M059J (cell line): ENCODE results near the gene MAB21L4. TPM values are rescaled to one million over a fixed set of nuclear protein-coding genes. Genes with fewer than 3 reads are reported as not detected.
A peak's percentile ranks its signal among the peaks of the same experiment; 100 is the strongest.

ENCODE experiments used
- DNase-seq: peaks from one replicate; pipeline ENCODE4 v3.0.0-alpha.2; 2012; ENCODE audit warnings: low read depth
- total RNA-seq: library from RNA; depleted of rRNA; stranded (reverse); fragments of >200 nt; shearing (Covaris generic); gene quantifications from 2 replicates; pipeline ENCODE4 v1.2.3, GENCODE V29; 2014

Gene MAB21L4
- total RNA-seq, 1 experiment from 2014 or later = not detected

DNA sequence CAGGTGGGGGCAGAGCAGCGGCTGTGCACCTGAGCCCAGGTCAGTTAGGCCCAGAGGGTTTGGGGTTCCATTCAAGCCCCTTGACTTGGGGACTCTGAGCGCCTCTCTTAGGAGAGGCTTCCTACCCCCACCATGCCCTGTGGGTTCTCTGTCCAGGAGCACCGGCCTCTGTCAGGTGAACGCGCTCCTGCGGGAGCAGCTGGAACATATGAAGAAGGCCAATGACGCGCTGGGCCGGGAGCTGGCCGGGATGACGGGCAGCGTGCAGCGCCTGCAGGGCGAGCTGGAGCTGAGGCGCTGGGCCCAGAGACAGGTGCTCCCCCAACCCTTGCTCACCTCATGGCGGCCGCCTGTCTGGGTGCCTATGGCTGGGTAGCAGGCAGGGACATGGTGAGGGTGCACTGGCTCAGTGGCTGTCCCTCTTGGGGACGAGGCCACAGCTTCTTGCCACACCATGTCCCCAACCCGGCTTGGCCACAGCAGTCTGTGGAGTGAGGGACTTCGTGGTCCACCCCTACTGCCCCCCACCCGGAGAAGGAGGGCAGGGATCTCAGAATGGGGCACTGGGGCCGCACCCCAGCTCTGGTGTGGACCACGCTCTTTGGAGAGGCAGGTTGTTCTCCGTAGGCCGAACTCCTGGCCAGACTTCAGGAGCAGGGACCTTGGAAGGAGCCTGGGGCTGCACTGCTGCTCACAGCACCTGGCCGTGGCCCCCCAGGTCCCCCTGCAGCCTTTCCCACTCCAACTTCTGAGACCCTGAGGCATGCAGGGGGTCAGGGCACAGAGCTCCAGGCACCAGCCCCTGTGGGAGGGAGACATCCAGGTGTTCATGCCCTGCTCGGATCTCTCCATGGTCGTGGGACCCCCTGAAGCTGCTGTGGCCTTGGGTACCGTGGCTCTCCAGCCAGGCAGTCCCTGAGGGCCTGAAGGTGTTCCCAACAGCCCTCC lies 29.9 kb upstream of the MAB21L4 start:
- DNase-seq = no peak

DNA sequence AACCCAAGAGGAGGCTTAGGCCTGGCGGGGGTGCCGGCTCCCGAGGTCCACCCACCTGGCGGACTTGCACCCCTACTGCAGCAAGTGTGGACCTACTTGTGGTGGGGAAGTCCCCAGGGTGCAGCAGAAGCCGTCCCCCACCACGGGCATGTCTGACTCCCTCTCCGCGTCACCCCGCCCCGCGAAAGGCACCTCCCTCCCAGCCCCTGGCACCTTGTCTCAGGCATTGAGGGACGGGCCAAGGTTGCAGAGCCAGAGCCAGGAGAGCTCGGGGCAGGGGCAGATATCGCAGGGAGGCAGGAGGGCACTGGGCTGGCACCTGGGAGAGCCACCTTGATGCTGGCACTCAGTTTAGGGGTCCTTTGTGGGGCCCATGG lies 29.2 kb upstream of the MAB21L4 start:
- no peak for DNase-seq

GRCh38 chr2:240922982-240923537 lies 27.1 kb upstream of the MAB21L4 start:
- no peak for DNase-seq

DNA sequence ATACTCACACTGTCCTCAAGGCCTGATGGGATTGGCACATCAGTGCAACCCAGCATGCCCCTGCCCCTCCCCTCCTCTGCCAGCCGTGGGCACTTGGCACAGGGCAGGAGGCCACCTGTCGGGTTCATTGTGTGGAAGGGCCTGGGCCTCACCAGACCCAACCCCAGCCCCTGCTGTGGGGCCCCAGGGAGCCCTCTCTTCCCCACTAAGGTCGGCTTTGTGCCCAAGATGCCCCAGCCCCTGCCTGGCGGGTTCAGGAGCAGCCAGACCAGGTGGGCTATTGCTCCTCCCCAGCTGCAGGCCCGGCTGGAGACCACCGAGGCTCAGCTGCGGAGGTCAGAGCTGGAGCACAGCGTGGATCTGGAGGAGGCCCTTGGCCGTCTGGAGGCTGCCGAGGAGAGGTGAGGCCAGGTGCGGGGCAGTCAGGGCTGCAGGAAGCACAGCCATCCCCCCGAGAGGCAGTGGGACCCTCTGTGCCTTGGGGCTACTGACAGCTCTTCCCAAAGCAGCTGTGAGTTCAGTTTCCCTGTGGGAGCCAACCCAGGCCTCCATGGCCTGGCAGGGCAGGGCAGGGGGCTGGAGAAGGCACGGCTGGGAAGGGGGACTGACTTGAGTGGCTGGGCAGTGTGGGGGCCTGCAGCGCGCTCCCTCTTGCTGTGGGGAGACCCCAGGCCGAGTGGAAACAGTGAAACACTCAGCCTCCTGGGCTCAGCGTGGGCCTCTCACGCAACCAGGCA lies 26.5 kb upstream of the MAB21L4 start:
- DNase-seq = no peak

DNA sequence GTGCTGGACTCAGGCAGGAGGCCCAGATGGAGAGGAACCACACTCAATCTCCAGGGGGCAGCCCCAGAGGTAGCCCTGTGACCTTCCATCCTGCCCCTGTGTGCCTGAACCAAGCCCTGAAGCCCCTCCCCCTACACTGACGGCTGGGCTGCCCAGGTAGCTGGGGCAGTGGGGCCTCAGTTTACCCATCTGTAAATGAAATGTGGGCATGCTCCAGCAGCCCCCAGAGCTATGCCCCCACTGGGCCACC lies 26.0 kb upstream of the MAB21L4 start:
- no peak for DNase-seq

DNA sequence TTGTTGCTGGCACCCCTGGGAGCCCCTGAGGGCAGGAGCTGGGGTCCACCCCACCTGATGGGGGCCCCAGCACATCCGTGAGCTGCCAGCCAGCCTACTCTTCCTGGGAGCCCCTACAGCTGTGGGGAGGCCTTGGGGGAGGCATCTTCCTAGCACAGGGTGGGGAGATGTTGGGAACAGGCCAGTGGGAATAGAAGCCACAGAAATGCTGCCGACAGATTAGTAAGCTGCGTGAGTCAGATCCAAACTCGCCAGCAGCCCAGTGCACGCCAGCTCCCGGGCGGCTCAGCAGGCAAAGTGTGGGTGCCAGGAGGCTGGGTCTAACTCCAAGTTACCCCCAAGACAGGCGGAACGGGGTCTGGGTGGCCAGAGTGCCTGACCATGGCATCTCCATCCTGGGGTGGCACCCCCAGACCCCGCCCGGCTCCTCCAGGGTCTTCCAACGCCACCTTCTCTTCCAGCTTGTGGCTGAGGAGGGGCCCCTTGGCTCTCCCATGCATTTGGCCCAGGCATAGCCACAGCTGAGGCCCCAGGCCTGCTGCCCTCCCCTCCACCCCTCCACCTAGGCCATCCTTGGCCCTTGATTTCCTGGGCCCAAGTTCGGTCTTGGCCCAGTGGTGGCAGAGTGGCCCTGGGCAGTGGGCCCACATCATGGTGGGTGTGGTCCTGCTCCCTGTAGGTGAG lies 25.5 kb upstream of the MAB21L4 start:
- peak; percentile 85 for DNase-seq

DNA sequence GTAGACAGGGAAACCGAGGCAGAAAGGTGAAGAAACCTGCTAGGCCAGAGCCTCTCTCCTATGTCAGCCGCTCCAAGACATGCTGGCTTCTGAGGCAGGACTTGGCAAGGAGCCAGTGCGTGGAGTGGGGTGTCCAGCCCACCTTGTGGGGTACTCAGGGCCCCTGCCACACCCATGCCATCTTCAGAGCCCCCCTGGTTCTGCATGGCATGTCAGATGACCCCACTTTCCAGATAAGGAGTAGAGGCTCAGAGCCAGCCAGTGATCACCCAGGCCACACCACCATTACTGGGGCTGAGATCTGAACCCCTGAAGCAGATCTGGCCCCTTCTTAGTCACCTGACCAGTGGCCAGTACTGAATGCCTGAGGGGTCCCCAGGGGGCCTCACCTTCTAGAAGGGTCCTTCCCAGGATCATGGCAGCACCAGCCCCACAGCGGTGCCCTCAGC lies 24.9 kb upstream of the MAB21L4 start:
- no peak for DNase-seq

- no peak for DNase-seq
Measured at GRCh38 chr2:240919786-240920782, 24.1 kb upstream of the MAB21L4 start.

DNA sequence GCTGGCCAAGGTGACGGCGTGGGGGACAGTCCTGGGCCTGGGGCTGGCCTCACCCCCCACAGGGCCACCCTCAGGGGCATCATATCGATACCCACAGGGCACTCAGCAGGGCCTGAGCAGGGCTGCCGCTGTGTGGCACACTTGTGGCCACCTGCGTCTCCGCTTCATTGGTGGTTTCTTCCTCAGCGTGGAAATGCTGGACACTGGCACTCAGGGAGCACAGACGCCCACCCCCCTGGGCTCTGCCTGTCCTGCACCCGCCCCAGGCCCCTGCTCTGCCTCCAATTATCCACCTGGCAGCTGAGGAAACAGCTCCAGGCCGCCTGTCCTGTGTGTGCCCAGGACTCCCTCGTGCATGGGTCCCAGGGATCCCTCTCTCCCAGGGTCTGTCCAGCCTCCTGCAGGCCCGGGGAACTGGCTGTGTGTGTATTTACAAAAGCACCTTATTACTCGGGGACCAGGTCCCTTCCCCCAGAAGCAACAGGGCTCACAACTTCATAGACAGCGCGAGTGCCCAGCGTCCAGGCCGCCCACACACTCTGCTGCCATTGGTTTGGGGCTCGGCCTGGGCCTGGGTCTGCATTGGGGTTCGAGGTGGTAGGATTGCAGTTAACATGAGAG lies 23.3 kb upstream of the MAB21L4 start:
- DNase-seq = no peak

DNA sequence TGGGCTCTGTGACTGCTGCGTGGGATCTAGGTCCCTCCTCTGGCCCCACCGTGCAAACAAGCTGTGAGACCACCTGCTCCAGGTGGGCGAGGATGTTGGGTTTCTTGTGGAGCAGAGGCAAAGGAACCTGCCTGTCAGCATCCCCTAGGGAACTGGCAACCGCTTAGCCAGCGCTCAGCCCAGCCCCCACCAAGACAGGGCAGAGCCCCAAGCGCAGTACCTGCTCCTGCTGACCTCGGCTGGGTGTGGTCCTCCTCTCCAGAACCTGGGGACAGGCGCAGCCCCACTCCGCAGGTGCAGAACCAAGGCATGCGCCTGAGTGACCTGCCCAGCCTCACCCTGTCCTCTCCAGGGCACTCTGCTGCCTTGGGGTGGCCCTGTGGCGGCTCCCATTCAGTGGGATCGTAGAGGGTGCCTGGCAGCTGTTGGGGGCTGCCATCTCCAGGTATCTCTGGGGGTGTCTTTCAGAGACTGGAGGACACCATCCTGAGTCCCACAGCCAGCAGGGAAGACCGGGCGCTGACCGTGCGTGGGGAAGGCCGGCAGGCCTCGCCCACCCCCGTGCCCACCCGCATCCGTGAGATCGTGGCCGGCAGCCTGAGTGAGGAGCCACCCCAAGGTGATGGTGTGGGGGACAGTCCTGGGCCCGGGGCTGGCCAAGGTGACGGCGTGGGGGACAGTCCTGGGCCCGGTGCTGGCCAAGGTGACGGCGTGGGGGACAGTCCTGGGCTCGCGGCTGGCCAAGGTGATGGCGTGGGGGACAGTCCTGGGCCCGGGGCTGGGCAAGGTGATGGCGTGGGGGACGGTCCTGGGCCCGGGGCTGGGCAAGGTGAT lies 22.5 kb upstream of the MAB21L4 start:
- no peak for DNase-seq

DNA sequence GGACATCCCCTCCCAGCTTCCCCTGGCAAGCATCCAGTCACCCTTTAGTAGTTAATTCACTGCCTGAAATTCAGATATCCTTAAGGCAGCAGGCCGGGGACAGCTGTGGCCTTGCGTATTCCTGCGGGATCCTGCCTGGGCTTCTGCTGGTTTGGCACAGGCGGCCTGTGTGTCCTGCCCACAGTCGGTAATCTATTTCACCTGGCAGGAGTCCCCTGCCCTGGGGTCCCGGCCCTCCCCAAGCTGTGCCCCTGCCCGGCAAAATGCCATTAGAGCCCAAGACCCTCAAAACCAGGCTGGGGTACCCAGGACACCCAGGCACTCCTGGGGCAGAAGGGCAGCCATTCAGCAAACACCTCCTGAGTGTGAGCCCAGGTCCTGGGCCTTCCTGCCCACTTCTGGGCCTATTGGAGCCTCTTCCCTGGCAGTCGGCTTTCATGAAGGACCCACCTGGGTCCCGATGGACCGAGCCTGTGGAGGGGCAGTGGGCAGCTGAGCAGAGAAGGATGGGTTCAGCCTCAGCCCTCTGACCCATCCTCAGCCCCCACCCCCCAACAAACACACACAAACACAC lies 21.8 kb upstream of the MAB21L4 start:
- DNase-seq = no peak

DNA sequence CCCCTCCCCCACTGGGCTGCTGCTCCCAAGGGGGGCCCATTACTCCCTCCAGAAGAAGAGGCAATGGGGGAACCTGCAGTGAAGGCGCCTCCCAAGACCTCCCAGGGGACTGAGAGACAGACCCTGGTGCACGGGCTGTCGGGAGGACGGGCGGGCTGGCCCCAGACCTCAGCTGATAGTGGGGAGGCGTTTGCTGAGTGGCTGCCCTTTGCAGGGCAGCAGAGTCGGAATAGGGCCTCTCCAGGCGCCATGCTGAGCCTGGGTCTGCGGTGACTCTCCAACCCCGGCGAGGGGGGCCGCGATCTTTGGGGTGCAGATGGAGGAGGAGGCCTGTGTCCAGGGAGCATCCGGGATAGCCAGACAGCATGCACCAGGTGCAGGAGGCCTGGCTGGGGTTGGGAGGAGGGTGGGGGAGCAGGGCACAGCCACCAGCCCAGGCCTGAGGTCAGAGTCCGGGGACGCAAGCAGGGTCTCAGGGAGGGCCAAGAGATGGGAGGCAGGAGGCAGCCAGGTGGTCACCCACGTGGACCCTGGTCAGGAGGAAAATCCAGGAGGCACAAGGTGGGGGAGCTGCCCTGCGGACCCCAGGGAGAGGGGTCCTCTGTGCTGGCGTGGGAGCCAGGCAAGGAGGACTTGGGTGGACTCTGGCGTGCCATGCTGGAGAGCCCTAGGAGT lies 21.2 kb upstream of the MAB21L4 start:
- DNase-seq = no peak

- DNase-seq = peak; percentile 65
Measured at GRCh38 chr2:240916571-240917008, 20.6 kb upstream of the MAB21L4 start.

DNA sequence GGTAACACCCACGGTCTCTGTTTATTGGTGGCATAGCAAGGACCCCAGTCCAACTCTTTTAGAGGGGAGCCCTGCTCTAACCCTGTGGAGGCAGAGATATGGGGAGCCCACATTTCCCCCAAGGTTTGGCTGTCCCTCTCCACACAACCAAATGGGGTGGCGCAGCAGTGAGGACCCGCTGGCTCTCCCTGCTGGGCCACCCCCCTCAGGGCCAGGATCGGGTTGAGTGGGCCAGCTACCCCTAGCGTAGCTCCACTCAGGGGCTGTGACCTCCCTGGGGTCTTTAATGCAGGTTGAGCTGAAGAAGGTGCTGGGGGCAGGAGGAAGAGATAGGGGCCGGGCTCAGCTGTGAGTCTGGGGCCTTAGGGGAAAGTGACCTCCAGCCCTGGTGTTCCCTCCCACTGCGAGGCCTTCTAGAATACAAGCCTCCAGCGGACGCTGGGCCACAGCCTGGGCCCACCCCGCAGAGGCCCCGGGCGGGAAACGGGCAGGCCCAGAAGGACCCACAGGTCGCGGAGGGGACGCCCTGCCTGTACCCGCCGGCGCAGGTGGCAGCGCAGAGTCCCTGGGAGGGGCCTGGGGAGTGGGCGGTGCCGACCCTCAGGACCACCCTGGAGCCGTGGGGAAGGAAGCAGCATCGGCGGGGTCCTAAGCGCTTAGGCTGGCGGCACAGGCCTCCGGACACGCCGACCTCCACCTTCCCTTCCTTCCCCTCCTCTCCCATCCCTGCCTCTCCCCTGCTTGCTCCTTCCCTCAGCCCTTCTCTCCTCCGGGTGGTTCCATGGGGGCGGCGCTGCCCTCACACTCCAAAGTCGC lies 19.8 kb upstream of the MAB21L4 start:
- DNase-seq = no peak

- DNase-seq = no peak
Measured at GRCh38 chr2:240914645-240915525, 18.9 kb upstream of the MAB21L4 start.

DNA sequence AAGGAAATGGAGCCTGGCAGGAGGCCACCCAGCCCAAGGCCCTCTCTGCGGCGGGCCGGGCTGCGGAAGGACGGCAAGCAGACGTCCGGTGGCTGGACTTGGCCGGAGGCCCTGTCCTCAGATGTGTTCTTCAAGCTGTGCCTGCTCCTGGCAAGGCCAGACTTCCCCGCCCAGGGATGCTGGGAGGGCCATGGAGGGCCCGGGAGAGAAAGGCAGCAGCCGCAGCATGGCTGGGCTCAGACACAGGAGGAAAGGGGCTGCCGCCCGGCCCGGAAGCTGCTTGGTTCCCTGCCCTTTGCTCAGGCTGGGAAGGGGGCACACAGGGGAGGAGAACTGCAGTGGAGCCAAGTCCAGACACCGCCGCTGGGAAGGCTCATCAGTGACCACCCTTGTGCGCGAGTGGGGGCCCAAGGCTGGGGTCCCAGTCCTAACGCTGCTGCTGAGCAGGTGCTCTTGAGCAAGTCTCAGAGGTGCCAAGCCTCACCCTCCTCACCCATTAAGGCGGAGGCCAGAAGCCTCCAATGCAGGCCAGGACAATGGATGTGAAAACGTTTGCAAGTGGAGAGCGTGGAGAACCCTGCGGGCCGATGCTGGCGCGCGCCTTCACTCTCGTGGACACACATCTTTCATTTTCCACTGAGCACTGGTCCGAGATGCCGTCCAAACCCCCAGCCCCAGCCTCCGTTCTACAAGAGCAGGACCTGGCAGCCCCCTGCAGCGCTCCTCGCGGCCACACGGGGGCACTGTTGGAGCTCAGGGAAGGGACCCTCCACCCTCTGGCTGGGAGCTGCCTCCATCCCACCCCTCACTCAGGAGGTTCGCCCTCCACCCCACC lies 18.1 kb upstream of the MAB21L4 start:
- DNase-seq = peak; percentile 78
